ENCODE data around the gene TIMM9. TPM values are rescaled to one million over a fixed set of nuclear protein-coding genes. Genes with fewer than 3 reads are reported as not detected.

TIMM9 gene
- total RNA-seq, 1 donor from 2014 or later, result 72.7 TPM

- no peak for TF ChIP-seq CTCF (IDR thresholded peaks at IDR 0.05; ENCODE audit: insufficient read depth, low read length, poor library complexity, severe bottlenecking)
- Histone ChIP-seq H3K27me3 (ENCODE audit: control insufficient read depth, insufficient read depth, low read length) (no peaks in the 10 kb centered on the region), H3K36me3 (ENCODE audit: control insufficient read depth, insufficient read depth, low read length) (no peaks in the 10 kb centered on the region), H3K4me3 (ENCODE audit: low read depth, low read length) (no peak overlapping the region)
- DNase-seq (ENCODE audit: low read depth), result no peak
These were observed 12.5 kb downstream of the TIMM9 start for GRCh38 chr14:58414845-58415244.

GRCh38 chr14:58408681-58409215 is 18.6 kb downstream of the TIMM9 start:
- no peak overlapping the region for H3K4me3 ChIP-seq (ENCODE audit: low read depth, low read length)
- no peak for TF ChIP-seq CTCF (IDR thresholded peaks at IDR 0.05; ENCODE audit: insufficient read depth, low read length, poor library complexity, severe bottlenecking)
- no peaks in the 10 kb centered on the region for H3K36me3 ChIP-seq (ENCODE audit: control insufficient read depth, insufficient read depth, low read length)
- H3K27me3 ChIP-seq (ENCODE audit: control insufficient read depth, insufficient read depth, low read length), result no peaks in the 10 kb centered on the region
- DNase-seq (ENCODE audit: low read depth), result no peak

- no peaks in the 10 kb centered on the region for H3K27me3 ChIP-seq (ENCODE audit: control insufficient read depth, insufficient read depth, low read length)
- H3K4me3 ChIP-seq (ENCODE audit: low read depth, low read length), result no peak overlapping the region
- no peak for DNase-seq (ENCODE audit: low read depth)
- TF ChIP-seq CTCF (IDR thresholded peaks at IDR 0.05; ENCODE audit: insufficient read depth, low read length, poor library complexity, severe bottlenecking), result no peak
- H3K36me3 ChIP-seq (ENCODE audit: control insufficient read depth, insufficient read depth, low read length), result no peaks in the 10 kb centered on the region
These were observed 25.7 kb downstream of the TIMM9 start for GRCh38 chr14:58401587-58401986.

DNA sequence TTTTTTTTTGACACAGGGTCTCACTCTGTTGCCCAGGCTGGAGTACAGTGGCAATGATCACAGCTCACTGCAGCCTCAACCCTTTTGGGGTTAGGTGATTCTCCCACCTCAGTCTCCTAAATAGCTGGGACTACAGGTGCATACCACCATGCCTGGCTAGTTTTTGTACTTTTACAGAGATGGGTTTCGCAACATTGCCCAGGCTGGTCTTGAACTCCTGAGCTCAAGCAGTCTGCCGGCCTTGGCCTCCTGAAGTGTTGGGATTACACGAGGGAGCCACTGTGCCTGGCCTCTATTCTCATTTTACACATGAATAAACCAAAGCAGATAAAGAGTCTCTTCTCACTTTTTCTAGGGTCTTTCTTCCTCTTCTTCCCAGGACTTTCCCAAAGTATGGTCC is 28.4 kb downstream of the TIMM9 start:
- TF ChIP-seq CTCF (IDR thresholded peaks at IDR 0.05; ENCODE audit: insufficient read depth, low read length, poor library complexity, severe bottlenecking), result no peak
- no peak for DNase-seq (ENCODE audit: low read depth)
- H3K27me3 ChIP-seq (ENCODE audit: control insufficient read depth, insufficient read depth, low read length), result no peaks in the 10 kb centered on the region
- no peaks in the 10 kb centered on the region for H3K36me3 ChIP-seq (ENCODE audit: control insufficient read depth, insufficient read depth, low read length)
- no peak overlapping the region for H3K4me3 ChIP-seq (ENCODE audit: low read depth, low read length)

DNA sequence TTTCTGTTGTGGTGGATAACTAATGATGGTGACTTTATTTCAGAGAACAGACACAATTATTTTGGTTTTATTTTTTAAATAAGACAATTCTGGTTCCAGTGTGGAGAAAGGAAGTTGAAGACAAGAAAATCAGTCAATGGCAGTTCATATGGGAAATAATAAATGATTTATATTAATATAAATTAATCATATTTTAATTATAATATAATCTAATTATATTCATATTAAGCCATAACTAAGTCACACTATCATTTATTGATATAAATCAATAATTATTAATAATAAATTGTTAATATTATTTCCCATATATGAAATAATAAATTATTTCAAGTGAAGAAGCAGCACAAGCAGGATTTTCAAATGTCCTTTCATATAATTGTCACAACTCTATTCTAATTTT is 28.8 kb downstream of the TIMM9 start:
- Histone ChIP-seq H3K4me3 (ENCODE audit: low read depth, low read length) (no peak overlapping the region), H3K36me3 (ENCODE audit: control insufficient read depth, insufficient read depth, low read length) (no peaks in the 10 kb centered on the region), H3K27me3 (ENCODE audit: control insufficient read depth, insufficient read depth, low read length) (no peaks in the 10 kb centered on the region)
- DNase-seq (ENCODE audit: low read depth), result no peak
- no peak for TF ChIP-seq CTCF (IDR thresholded peaks at IDR 0.05; ENCODE audit: insufficient read depth, low read length, poor library complexity, severe bottlenecking)

DNA sequence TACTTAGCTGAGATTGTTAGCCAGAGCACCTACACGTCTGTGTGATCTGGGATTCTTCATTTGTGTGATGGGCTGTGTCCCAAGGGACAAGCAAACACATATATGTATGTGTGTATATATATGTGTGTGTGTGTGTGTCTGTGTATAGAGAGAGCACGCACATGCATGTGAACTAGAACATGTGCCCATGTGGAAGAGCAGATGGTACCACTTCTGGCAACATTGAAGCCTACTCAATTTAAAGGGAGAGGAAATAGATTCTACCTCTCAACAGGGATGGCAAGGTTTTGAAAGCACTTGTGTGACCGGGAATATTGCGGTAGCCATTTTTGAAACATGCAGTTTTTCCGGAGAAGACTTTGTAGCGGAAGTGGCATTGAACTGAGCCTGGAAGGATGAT is 30.2 kb downstream of the TIMM9 start:
- DNase-seq (ENCODE audit: low read depth), result no peak
- Histone ChIP-seq H3K4me3 (ENCODE audit: low read depth, low read length) (no peak overlapping the region), H3K27me3 (ENCODE audit: control insufficient read depth, insufficient read depth, low read length) (no peaks in the 10 kb centered on the region), H3K36me3 (ENCODE audit: control insufficient read depth, insufficient read depth, low read length) (no peaks in the 10 kb centered on the region)
- no peak for TF ChIP-seq CTCF (IDR thresholded peaks at IDR 0.05; ENCODE audit: insufficient read depth, low read length, poor library complexity, severe bottlenecking)
